ENCODE results near the gene ATG7.
"Not testable (repeated sequence)": the region's sequence is repeated elsewhere in the genome, so short reads cannot be mapped to it uniquely, and the experiment has no call there.

Gene ATG7

DNA sequence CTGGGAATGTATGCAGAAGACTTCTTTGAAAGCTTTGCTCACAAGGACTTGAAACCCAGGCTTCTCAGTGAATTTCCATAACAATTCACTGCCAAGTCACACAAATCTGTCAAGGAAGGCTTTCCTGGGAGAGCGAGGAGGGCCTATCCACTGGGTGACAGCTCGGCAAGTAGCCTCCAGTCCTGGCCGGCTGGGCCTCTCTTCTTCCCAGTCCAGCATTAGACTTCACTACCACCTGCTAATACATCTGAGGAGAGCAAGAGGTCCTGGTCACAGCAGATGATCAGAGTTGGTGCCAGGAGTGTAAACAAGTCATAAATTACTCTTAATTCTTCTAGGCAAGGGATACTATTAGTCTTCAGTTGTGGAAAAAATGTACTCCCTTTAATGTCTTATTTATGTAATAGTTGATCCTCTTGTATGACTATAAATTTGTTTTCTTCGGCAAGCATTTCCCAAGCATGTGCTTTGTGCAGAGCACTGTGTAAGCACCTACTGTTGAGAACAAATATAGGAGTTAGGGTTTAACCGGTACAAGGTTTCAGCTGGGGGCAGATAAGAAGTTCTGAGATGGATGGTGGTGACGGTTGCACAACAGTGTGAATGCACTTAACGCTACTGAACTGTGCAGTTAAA, 208.6 kb downstream of the ATG7 start:
- TF ChIP-seq, protein P1, sequence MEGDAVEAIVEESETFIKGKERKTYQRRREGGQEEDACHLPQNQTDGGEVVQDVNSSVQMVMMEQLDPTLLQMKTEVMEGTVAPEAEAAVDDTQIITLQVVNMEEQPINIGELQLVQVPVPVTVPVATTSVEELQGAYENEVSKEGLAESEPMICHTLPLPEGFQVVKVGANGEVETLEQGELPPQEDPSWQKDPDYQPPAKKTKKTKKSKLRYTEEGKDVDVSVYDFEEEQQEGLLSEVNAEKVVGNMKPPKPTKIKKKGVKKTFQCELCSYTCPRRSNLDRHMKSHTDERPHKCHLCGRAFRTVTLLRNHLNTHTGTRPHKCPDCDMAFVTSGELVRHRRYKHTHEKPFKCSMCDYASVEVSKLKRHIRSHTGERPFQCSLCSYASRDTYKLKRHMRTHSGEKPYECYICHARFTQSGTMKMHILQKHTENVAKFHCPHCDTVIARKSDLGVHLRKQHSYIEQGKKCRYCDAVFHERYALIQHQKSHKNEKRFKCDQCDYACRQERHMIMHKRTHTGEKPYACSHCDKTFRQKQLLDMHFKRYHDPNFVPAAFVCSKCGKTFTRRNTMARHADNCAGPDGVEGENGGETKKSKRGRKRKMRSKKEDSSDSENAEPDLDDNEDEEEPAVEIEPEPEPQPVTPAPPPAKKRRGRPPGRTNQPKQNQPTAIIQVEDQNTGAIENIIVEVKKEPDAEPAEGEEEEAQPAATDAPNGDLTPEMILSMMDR (IDR thresholded peaks at IDR 0.05), result no peak
- Histone ChIP-seq H3K4me2 (ENCODE audit: low read length) (no peak overlapping the region), H3K79me2 (no peaks in the 10 kb centered on the region), H3K9me3 (ENCODE audit: control insufficient read depth, low read length) (no peaks in the 10 kb centered on the region), H3K9ac (no peak overlapping the region), H3K27ac (no peak overlapping the region), H3K4me1 (no peaks in the 10 kb centered on the region), H3K4me3 (ENCODE audit: low read depth, low read length) (no peak overlapping the region), H3K27me3 (ENCODE audit: control insufficient read depth, insufficient read depth, low read length) (no peaks in the 10 kb centered on the region), H3K36me3 (ENCODE audit: control insufficient read depth, insufficient read depth, low read length) (no peaks in the 10 kb centered on the region), H2AFZ (no peak overlapping the region)

DNA sequence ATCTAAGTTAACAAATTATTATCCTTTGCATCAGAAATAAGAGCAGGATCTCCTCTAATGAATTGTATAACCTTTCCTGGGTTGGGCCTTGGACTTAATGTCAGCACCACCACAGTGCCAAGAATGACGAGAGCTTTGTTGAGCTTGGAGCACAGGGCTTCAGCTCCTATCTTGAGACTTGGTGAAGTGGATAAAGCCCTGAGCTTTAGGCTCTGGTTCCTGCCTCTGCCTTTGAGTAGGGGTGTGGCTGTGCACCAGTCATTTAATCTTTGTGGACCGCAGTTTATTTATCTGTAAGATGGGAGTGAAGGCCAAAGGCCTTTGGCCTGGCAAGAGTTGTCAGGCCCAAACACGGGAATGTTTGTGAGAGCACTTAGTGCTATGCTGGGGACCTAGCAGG, 209.4 kb downstream of the ATG7 start:
- Histone ChIP-seq H3K4me1 (no peaks in the 10 kb centered on the region), H2AFZ (no peak overlapping the region), H3K4me3 (ENCODE audit: low read depth, low read length) (no peak overlapping the region), H3K9me3 (ENCODE audit: control insufficient read depth, low read length) (no peaks in the 10 kb centered on the region), H3K27me3 (ENCODE audit: control insufficient read depth, insufficient read depth, low read length) (no peaks in the 10 kb centered on the region), H3K27ac (no peak overlapping the region), H3K79me2 (no peaks in the 10 kb centered on the region), H3K36me3 (ENCODE audit: control insufficient read depth, insufficient read depth, low read length) (no peaks in the 10 kb centered on the region), H3K4me2 (ENCODE audit: low read length) (no peak overlapping the region), H3K9ac (no peak overlapping the region)
- TF ChIP-seq, protein P1 (IDR thresholded peaks at IDR 0.05), result no peak

DNA sequence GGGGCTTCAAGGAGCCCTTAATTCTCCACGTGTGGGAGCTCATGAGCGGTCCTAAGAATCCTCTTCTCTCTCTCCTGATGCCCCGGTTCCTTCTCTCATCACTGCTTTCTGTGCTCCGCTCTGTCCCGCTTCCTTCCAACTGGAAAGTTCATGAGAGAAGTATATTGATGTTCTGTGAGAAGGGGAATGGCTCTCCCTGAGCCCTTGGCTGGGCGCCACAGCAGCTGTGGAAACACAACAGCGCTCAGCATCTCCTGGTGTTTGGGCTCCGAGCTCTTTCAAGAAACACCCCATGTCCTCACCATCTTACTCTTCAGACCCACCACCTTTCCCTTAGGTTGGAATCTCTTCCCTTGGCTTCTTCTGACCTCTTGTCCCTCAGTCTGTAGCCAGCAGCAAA, 209.8 kb downstream of the ATG7 start:
- TF ChIP-seq, protein P1 (IDR thresholded peaks at IDR 0.05), result no peak
- Histone ChIP-seq H3K27ac (no peak overlapping the region), H2AFZ (no peak overlapping the region), H3K4me2 (ENCODE audit: low read length) (no peak overlapping the region), H3K27me3 (ENCODE audit: control insufficient read depth, insufficient read depth, low read length) (no peaks in the 10 kb centered on the region), H3K79me2 (no peaks in the 10 kb centered on the region), H3K9ac (no peak overlapping the region), H3K4me3 (ENCODE audit: low read depth, low read length) (no peak overlapping the region), H3K9me3 (ENCODE audit: control insufficient read depth, low read length) (no peaks in the 10 kb centered on the region), H3K4me1 (no peaks in the 10 kb centered on the region), H3K36me3 (ENCODE audit: control insufficient read depth, insufficient read depth, low read length) (no peaks in the 10 kb centered on the region)

DNA sequence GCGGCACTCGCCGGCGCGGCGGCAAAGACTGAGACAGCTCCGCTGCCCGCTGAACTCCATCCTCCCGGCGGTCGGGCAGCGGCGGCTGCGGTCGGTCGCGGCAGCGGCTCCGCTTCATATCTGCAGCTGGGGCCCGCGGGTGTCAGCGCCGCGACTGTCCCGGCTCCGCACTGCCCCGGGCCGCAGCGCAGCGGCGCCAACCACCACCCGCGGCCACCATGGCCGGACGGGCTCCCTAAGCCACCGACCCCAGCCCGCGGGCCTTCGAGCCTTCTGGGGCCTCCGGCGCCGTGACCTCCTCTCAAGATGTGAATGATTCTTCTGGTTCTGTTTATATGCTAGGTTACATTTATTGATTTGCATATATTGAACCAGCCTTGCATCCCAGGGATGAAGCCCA, 216.2 kb downstream of the ATG7 start:
- not testable (repeated sequence) for H3K9me3 ChIP-seq (ENCODE audit: control insufficient read depth, low read length); H3K79me2 ChIP-seq; H3K4me2 ChIP-seq (ENCODE audit: low read length); H3K4me1 ChIP-seq; H3K27ac ChIP-seq; H3K4me3 ChIP-seq (ENCODE audit: low read depth, low read length); H3K36me3 ChIP-seq (ENCODE audit: control insufficient read depth, insufficient read depth, low read length); H2AFZ ChIP-seq; H3K27me3 ChIP-seq (ENCODE audit: control insufficient read depth, insufficient read depth, low read length); H3K9ac ChIP-seq

DNA sequence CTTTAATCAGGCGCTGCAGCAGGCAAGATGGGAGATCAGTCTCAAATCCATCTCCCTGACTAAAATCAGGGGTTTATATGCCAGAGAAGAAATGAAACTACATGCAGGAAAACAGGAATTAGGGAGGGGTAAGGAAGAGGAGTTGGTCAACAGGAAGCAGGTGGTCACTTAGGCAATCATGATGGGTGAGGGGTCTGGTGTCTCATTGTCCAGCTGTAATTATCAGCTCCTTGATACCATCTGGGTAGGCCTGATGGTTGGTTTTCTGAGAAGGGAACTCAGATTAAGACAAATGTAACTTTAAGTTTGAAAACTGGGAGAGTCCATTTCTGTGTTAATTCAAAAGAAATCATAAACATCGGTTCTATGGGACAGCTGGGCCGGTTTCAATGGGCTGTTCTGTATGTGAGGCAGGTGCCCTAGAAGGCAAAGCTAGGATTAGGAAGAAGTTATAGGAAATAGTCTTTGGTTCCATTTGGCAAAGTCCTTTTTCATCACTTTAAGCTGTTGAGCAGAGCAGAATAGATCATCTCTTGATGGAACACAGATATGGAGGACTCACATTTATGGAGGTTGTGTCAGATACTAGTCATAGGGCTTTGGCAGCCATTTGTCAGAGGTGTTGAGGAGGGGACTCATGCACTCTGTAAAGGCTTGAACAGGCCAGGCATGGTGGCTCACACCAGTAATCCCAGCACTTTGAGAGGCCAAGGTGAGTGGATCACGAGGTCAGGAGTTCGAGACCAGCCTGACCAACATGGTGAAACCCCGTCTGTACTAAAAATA, 222.1 kb downstream of the ATG7 start:
- no peak overlapping the region for H3K9ac ChIP-seq
- no peaks in the 10 kb centered on the region for H3K27me3 ChIP-seq (ENCODE audit: control insufficient read depth, insufficient read depth, low read length)
- H3K4me2 ChIP-seq (ENCODE audit: low read length), result no peak overlapping the region
- H2AFZ ChIP-seq, result no peak overlapping the region
- H3K36me3 ChIP-seq (ENCODE audit: control insufficient read depth, insufficient read depth, low read length), result no peaks in the 10 kb centered on the region
- H3K9me3 ChIP-seq (ENCODE audit: control insufficient read depth, low read length), result no peaks in the 10 kb centered on the region
- H3K27ac ChIP-seq, result no peak overlapping the region
- TF ChIP-seq, protein P1 (IDR thresholded peaks at IDR 0.05), result no peak
- H3K4me3 ChIP-seq (ENCODE audit: low read depth, low read length), result no peak overlapping the region
- H3K79me2 ChIP-seq, result no peaks in the 10 kb centered on the region
- H3K4me1 ChIP-seq, result peaks cover 4% of the 10 kb centered on the region

All from parathyroid adenoma (tissue), 2 donors.